A549 (cell line): ENCODE results near the gene PLEKHB1. TPM values are rescaled to one million over a fixed set of nuclear protein-coding genes. Genes with fewer than 3 reads are reported as not detected.
A peak's percentile ranks its signal among the peaks of the same experiment; 100 is the strongest.

Experiments
- ATAC-seq, 2 experiments: fragments of 200-7000 bp in 1 of 2; fragments of >200 bp in 1 of 2; cut with Nextera tagmentation in 1 of 2; cut with Tn5 transposase in 1 of 2; 3 replicates each; pipeline versions ENCODE4 v1.8.0 to v1.9.1; 2018 to 2020; ENCODE audit warnings: mild to moderate bottlenecking in 1 of 2, moderate library complexity in 1 of 2
- CTCF ChIA-PET: fragments of 300-600 bp; sonication (Branson Sonifier 250); formaldehyde crosslinking; extraction: SDS; loops from one replicate; lab custom pipeline; 2021; ENCODE audit warnings: antibody characterized with exemption, inconsistent platforms; lab: Yijun Ruan, JAX
- POLR2A ChIA-PET: fragments of 350-600 bp; formaldehyde crosslinking; extraction: SDS; loops from one replicate; lab custom pipeline; 2021; ENCODE audit warnings: antibody characterized with exemption, inconsistent platforms; lab: Yijun Ruan, JAX
- DNase-seq, 2 experiments: peaks; one replicate each; pipeline versions ENCODE4 v3.0.0 to v3.0.0-alpha.2; 2011 to 2016; ENCODE audit warnings: low read depth in 1 of 2, low spot score in 1 of 2
- FAIRE-seq: peaks from 2 replicates; lab custom pipeline; 2011; peaks lifted over from hg19 to GRCh38; lab: Jason Lieb, UNC
- H3K27ac ChIP-seq, 2 experiments: fragments of >200 bp; sonication (Bioruptor Twin); formaldehyde crosslinking; 3 replicates each; pipeline ENCODE4 v1.5.1; 2016 to 2017
- H3K4me1 ChIP-seq: fragments of >200 bp; sonication (Bioruptor Twin); formaldehyde crosslinking; 3 replicates; pipeline ENCODE4 v1.6.1; 2016
- H3K4me2 ChIP-seq: fragments of >200 bp; sonication (Bioruptor Twin); formaldehyde crosslinking; 3 replicates; pipeline ENCODE4 v1.6.1; 2016
- H3K4me3 ChIP-seq: fragments of >200 bp; sonication (Bioruptor Twin); formaldehyde crosslinking; 3 replicates; pipeline ENCODE4 v1.5.1; 2016
- H3K9me3 ChIP-seq: fragments of >200 bp; sonication (Bioruptor Twin); formaldehyde crosslinking; 3 replicates; pipeline ENCODE4 v1.6.1; 2016
- ATOH8 ChIP-seq: fragments of 250-450 bp; sonication (Bioruptor Pico); IDR thresholded peaks from 2 replicates; pipeline ENCODE4 v1.5.0; 2020; ENCODE audit warnings: low read depth, mild to moderate bottlenecking, moderate library complexity
- CBX2 ChIP-seq: fragments of 200-600 bp; sonication (generic); IDR thresholded peaks from 2 replicates; pipeline ENCODE4 v1.6.1; 2016; ENCODE audit warnings: low read depth, mild to moderate bottlenecking, borderline replicate concordance
- CEBPB ChIP-seq, 2 experiments: fragments of >200 bp in 1 of 2; sonication (Bioruptor Twin) in 1 of 2; formaldehyde crosslinking in 1 of 2; IDR thresholded peaks; 2 replicates each; pipeline ENCODE4 v1.6.1; 2012 to 2016
- CTCF ChIP-seq: fragments of >200 bp; sonication (Bioruptor Twin); formaldehyde crosslinking; IDR thresholded peaks from 3 replicates; pipeline ENCODE4 v1.5.1; 2016
- EP300 ChIP-seq, 2 experiments: fragments of >200 bp; sonication (Bioruptor Twin); formaldehyde crosslinking; IDR thresholded peaks; 2 replicates in 1 of 2; 3 replicates in 1 of 2; pipeline ENCODE4 v1.6.1; 2016 to 2017
- FOSB ChIP-seq: fragments of 250-450 bp; sonication (Bioruptor Pico); IDR thresholded peaks from 2 replicates; pipeline ENCODE4 v1.5.0; 2020; ENCODE audit warnings: mild to moderate bottlenecking, moderate library complexity
- FOSL2 ChIP-seq, 2 experiments: fragments of 450-650 bp in 1 of 2; fragments of >200 bp in 1 of 2; sonication (Bioruptor Twin) in 1 of 2; formaldehyde crosslinking; IDR thresholded peaks; 2 replicates each; pipeline versions ENCODE4 v1.5.0 to v1.6.1; 2016 to 2020; ENCODE audit warnings: mild to moderate bottlenecking in 1 of 2, moderate library complexity in 1 of 2
- FOXS1 ChIP-seq: fragments of 250-450 bp; sonication (Bioruptor Pico); IDR thresholded peaks from 2 replicates; pipeline ENCODE4 v1.5.0; 2020; ENCODE audit warnings: mild to moderate bottlenecking, moderate library complexity
- GATA3 ChIP-seq: IDR thresholded peaks from 2 replicates; pipeline ENCODE4 v1.6.1; 2012; ENCODE audit warnings: borderline replicate concordance
- HOXB13 ChIP-seq: fragments of 250-450 bp; sonication (Bioruptor Pico); IDR thresholded peaks from 2 replicates; pipeline ENCODE4 v1.5.0; 2020; ENCODE audit warnings: low read depth, mild to moderate bottlenecking, moderate library complexity
- HOXB5 ChIP-seq: fragments of 250-450 bp; sonication (Bioruptor Pico); IDR thresholded peaks from 2 replicates; pipeline ENCODE4 v1.5.0; 2020; ENCODE audit warnings: mild to moderate bottlenecking, moderate library complexity
- MAFK ChIP-seq: fragments of 450-650 bp; IDR thresholded peaks from 2 replicates; pipeline ENCODE4 v1.6.1; 2014; ENCODE audit not compliant: partially characterized antibody
- MAZ ChIP-seq: fragments of 150-350 bp; IDR thresholded peaks from 2 replicates; pipeline ENCODE4 v1.6.1; 2014; ENCODE audit warnings: antibody characterized with exemption, low read depth, low read length, borderline replicate concordance
- MYC ChIP-seq: IDR thresholded peaks from 2 replicates; pipeline ENCODE4 v1.6.1; 2012; ENCODE audit warnings: mild to moderate bottlenecking, inconsistent platforms, low read length, improper control_type of control experiment, borderline replicate concordance
- PBX3 ChIP-seq: IDR thresholded peaks from 2 replicates; pipeline ENCODE4 v1.6.1; 2012
- RAD21 ChIP-seq, 2 experiments: fragments of >200 bp in 1 of 2; sonication (Bioruptor Twin) in 1 of 2; formaldehyde crosslinking in 1 of 2; IDR thresholded peaks in 1 of 2; conservative IDR thresholded peaks in 1 of 2; 2 replicates in 1 of 2; 3 replicates in 1 of 2; pipeline ENCODE4 v1.6.1; 2012 to 2018; ENCODE audit warnings: inconsistent platforms in 1 of 2
- SMC3 ChIP-seq: fragments of >200 bp; sonication (Bioruptor Twin); formaldehyde crosslinking; IDR thresholded peaks from 3 replicates; pipeline ENCODE4 v1.6.1; 2018; ENCODE audit warnings: inconsistent platforms
- TP53 ChIP-seq: fragments of 250-450 bp; sonication (Bioruptor Pico); IDR thresholded peaks from 2 replicates; pipeline ENCODE4 v1.5.0; 2021; ENCODE audit warnings: mild to moderate bottlenecking, moderate library complexity
- ZFP36 ChIP-seq: fragments of 450-650 bp; IDR thresholded peaks from 2 replicates; pipeline ENCODE4 v1.6.1; 2014; ENCODE audit warnings: borderline replicate concordance; ENCODE audit not compliant: partially characterized antibody
- ZNF302 ChIP-seq: fragments of 250-450 bp; sonication (Bioruptor Pico); IDR thresholded peaks from 2 replicates; pipeline ENCODE4 v1.9.0; 2021; ENCODE audit warnings: inconsistent platforms, mild to moderate bottlenecking, moderate library complexity
- ZSCAN20 ChIP-seq: fragments of 250-450 bp; sonication (Bioruptor Pico); IDR thresholded peaks from 2 replicates; pipeline ENCODE4 v1.8.0; 2022; ENCODE audit warnings: mild to moderate bottlenecking, moderate library complexity
- WGBS: methylation state at CpG from one replicate; pipeline ENCODE4 v1.1.6; 2017; ENCODE audit errors: missing lambda C conversion rate; 5-methylcytosine and 5-hydroxymethylcytosine counted together
- polyA plus RNA-seq, 4 experiments: library from polyadenylated mRNA; depleted of rRNA in 3 of 4; stranded (reverse); fragments of >200 nt; fragmentation: RNase III in 1 of 4; extraction: RNeasy Plus Mini Kit Qiagen cat#74134 plus additional on column Dnase treatment in 1 of 4; gene quantifications; 2 replicates in 3 of 4; 3 replicates in 1 of 4; pipeline ENCODE4 v1.2.3, GENCODE V29; 2011 to 2017
- TF ChIP-seq, protein P1 (sequence below): fragments of 250-450 bp; sonication (Bioruptor Pico); IDR thresholded peaks from 2 replicates; pipeline ENCODE4 v1.5.0; 2021; ENCODE audit warnings: mild to moderate bottlenecking, moderate library complexity, borderline replicate concordance

PLEKHB1 gene
- polyA plus RNA-seq, 2 of the 4 experiments (the other 2 are of a cell fraction) = 0.97 to 1.1 TPM

GRCh38 chr11:73660497-73661034 is 14.2 kb downstream of the PLEKHB1 start:
- 54% methylated on average over 23 of the region's 25 CpGs for WGBS
- ATAC-seq (peak in 1 of 2 experiments; percentile 40; a peak in 4 of 6 replicates), DNase-seq (no peak)
- H3K4me3 ChIP-seq = no peak overlapping the region; the same call in 2 of the 3 replicates
- POLR2A ChIA-PET = interaction anchor here (1.0 kb wide), 1 partner anchor 35 kb away, joined by 4 read pairs; no protein-coding TSS in a partner anchor
- peak overlapping the region; percentile 75 for H3K4me2 ChIP-seq
- no peaks in the 10 kb centered on the region for H3K9me3 ChIP-seq
- TF ChIP-seq FOSL2 (IDR thresholded peaks at IDR 0.05) (no peak), FOSL2 (CRISPR knock-in tag; IDR thresholded peaks at IDR 0.05) (no peak), CEBPB (IDR thresholded peaks at IDR 0.05) (no peak), HOXB13 (no peak), ZSCAN20 (CRISPR knock-in tag) (no peak), CBX2 (no peak), MYC (no peak), ZNF302 (CRISPR knock-in tag) (no peak), HOXB5 (CRISPR knock-in tag) (no peak), MAFK (no peak), RAD21 (conservative IDR thresholded peaks at IDR 0.05 in 1 of 2, IDR thresholded peaks at IDR 0.05 in 1 of 2) (no peak), PBX3 (no peak), FOSB (CRISPR knock-in tag) (no peak), GATA3 (no peak), FOXS1 (CRISPR knock-in tag) (no peak)
- TF ChIP-seq, protein P1, sequence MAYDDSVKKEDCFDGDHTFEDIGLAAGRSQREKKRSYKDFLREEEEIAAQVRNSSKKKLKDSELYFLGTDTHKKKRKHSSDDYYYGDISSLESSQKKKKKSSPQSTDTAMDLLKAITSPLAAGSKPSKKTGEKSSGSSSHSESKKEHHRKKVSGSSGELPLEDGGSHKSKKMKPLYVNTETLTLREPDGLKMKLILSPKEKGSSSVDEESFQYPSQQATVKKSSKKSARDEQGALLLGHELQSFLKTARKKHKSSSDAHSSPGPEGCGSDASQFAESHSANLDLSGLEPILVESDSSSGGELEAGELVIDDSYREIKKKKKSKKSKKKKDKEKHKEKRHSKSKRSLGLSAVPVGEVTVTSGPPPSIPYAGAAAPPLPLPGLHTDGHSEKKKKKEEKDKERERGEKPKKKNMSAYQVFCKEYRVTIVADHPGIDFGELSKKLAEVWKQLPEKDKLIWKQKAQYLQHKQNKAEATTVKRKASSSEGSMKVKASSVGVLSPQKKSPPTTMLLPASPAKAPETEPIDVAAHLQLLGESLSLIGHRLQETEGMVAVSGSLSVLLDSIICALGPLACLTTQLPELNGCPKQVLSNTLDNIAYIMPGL = no peak
- TF ChIP-seq, all 56 proteins: peak for 0
- no peak for FAIRE-seq
- peak overlapping the region in 1 of 2 experiments; percentile 62; a peak in 2 of 6 replicates for H3K27ac ChIP-seq
- H3K4me1 ChIP-seq = no peaks in the 10 kb centered on the region
- CTCF ChIA-PET = interaction anchor here (0.6 to 12.0 kb wide), 69 partner anchors 8 to 467 kb away, joined by 3 to 167 read pairs (median 6); partner anchors contain the start of genes ARHGEF17, PLEKHB1 and RELT

GRCh38 chr11:73661035-73661628 is 14.8 kb downstream of the PLEKHB1 start:
- DNase-seq = peak; percentile 78 to 99
- Histone ChIP-seq H3K27ac (peak overlapping the region; percentile 42 to 62; a peak in 5 of 6 replicates), H3K9me3 (no peaks in the 10 kb centered on the region), H3K4me1 (no peaks in the 10 kb centered on the region), H3K4me3 (peak overlapping the region; percentile 21; the same call in 2 of the 3 replicates), H3K4me2 (peak overlapping the region; percentile 75)
- FAIRE-seq = no peak
- ATAC-seq = peak; percentile 85 to 98
- ChIA-PET CTCF (interaction anchor here (0.6 to 12.0 kb wide), 74 partner anchors 9 to 468 kb away, joined by 3 to 167 read pairs (median 6); partner anchors contain the start of genes ARHGEF17, PLEKHB1, RAB6A and RELT), POLR2A (interaction anchor here (1.0 kb wide), 1 partner anchor 35 kb away, joined by 4 read pairs; no protein-coding TSS in a partner anchor)
- WGBS = 31% methylated on average over 29 of the region's 40 CpGs
- TF ChIP-seq RAD21 (conservative IDR thresholded peaks at IDR 0.05 in 1 of 2, IDR thresholded peaks at IDR 0.05 in 1 of 2) (peak; percentile 98 to 99), GATA3 (no peak), EP300 (IDR thresholded peaks at IDR 0.05) (no peak), HOXB13 (no peak), ATOH8 (CRISPR knock-in tag) (no peak), SMC3 (peak; percentile 88), MAZ (no peak), ZFP36 (no peak), CTCF (peak; percentile 93), TP53 (no peak)
